ENCODE results near the gene KCNE3. TPM values are rescaled to one million over a fixed set of nuclear protein-coding genes. Genes with fewer than 3 reads are reported as not detected.

KCNE3 gene
- total and polyA plus RNA-seq, 2 experiments from 2014 or later, result 2.3 to 10.6 TPM

DNA sequence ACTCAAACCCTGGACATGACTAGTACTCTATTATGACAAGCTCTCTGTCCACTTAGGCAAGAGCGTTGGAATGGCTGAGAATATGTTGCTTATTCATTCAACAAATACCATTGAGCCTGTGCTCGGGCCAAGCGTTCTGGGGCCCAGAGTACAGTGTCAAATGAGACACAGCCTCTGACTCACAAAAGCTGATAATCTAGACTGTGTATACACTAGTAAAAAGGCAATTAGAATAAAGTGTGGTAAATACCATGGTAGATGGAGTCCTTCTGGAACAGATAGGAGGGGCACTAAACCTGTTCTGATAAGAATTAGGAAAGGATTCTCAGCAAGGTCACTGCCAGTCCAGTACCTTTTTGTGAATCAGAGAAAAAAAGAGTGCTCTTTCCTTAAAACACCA lies 24.7 kb downstream of the KCNE3 start (continued):
- TF ChIP-seq, protein P1, sequence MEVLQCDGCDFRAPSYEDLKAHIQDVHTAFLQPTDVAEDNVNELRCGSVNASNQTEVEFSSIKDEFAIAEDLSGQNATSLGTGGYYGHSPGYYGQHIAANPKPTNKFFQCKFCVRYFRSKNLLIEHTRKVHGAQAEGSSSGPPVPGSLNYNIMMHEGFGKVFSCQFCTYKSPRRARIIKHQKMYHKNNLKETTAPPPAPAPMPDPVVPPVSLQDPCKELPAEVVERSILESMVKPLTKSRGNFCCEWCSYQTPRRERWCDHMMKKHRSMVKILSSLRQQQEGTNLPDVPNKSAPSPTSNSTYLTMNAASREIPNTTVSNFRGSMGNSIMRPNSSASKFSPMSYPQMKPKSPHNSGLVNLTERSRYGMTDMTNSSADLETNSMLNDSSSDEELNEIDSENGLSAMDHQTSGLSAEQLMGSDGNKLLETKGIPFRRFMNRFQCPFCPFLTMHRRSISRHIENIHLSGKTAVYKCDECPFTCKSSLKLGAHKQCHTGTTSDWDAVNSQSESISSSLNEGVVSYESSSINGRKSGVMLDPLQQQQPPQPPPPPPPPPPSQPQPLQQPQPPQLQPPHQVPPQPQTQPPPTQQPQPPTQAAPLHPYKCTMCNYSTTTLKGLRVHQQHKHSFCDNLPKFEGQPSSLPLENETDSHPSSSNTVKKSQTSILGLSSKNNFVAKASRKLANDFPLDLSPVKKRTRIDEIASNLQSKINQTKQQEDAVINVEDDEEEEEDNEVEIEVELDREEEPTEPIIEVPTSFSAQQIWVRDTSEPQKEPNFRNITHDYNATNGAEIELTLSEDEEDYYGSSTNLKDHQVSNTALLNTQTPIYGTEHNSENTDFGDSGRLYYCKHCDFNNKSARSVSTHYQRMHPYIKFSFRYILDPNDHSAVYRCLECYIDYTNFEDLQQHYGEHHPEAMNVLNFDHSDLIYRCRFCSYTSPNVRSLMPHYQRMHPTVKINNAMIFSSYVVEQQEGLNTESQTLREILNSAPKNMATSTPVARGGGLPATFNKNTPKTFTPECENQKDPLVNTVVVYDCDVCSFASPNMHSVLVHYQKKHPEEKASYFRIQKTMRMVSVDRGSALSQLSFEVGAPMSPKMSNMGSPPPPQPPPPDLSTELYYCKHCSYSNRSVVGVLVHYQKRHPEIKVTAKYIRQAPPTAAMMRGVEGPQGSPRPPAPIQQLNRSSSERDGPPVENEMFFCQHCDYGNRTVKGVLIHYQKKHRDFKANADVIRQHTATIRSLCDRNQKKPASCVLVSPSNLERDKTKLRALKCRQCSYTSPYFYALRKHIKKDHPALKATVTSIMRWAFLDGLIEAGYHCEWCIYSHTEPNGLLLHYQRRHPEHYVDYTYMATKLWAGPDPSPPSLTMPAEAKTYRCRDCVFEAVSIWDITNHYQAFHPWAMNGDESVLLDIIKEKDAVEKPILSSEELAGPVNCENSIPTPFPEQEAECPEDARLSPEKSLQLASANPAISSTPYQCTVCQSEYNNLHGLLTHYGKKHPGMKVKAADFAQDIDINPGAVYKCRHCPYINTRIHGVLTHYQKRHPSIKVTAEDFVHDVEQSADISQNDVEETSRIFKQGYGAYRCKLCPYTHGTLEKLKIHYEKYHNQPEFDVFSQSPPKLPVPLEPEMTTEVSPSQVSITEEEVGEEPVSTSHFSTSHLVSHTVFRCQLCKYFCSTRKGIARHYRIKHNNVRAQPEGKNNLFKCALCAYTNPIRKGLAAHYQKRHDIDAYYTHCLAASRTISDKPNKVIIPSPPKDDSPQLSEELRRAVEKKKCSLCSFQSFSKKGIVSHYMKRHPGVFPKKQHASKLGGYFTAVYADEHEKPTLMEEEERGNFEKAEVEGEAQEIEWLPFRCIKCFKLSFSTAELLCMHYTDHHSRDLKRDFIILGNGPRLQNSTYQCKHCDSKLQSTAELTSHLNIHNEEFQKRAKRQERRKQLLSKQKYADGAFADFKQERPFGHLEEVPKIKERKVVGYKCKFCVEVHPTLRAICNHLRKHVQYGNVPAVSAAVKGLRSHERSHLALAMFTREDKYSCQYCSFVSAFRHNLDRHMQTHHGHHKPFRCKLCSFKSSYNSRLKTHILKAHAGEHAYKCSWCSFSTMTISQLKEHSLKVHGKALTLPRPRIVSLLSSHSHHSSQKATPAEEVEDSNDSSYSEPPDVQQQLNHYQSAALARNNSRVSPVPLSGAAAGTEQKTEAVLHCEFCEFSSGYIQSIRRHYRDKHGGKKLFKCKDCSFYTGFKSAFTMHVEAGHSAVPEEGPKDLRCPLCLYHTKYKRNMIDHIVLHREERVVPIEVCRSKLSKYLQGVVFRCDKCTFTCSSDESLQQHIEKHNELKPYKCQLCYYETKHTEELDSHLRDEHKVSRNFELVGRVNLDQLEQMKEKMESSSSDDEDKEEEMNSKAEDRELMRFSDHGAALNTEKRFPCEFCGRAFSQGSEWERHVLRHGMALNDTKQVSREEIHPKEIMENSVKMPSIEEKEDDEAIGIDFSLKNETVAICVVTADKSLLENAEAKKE (CRISPR knock-in tag; IDR thresholded peaks at IDR 0.05), result no peak
- TF ChIP-seq EZH2phosphoT487 (IDR thresholded peaks at IDR 0.05; ENCODE audit: unreplicated experiment) (no peak), EZH2 (IDR thresholded peaks at IDR 0.05; ENCODE audit: low read depth, unreplicated experiment) (no peak), ZNF114 (CRISPR knock-in tag; IDR thresholded peaks at IDR 0.05) (no peak), CREB1 (CRISPR knock-in tag; IDR thresholded peaks at IDR 0.05; ENCODE audit: low read depth) (no peak), ZNF331 (CRISPR knock-in tag; IDR thresholded peaks at IDR 0.05; ENCODE audit: low read depth) (no peak), STAT1 (IDR thresholded peaks at IDR 0.05; ENCODE audit: unreplicated experiment) (no peak), NANOG (IDR thresholded peaks at IDR 0.05; ENCODE audit: borderline replicate concordance) (no peak)
- TF ChIP-seq, protein P2, sequence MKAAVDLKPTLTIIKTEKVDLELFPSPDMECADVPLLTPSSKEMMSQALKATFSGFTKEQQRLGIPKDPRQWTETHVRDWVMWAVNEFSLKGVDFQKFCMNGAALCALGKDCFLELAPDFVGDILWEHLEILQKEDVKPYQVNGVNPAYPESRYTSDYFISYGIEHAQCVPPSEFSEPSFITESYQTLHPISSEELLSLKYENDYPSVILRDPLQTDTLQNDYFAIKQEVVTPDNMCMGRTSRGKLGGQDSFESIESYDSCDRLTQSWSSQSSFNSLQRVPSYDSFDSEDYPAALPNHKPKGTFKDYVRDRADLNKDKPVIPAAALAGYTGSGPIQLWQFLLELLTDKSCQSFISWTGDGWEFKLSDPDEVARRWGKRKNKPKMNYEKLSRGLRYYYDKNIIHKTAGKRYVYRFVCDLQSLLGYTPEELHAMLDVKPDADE (IDR thresholded peaks at IDR 0.05), result no peak

GRCh38 chr11:74438681-74439080 lies 28.7 kb downstream of the KCNE3 start:
- no peaks in the 10 kb centered on the region; the same call in 2 of the 3 replicates for H3K9me3 Mint-ChIP-seq
- H3F3A ChIP-seq (replicated peaks; ENCODE audit: low read depth), result no peaks in the 10 kb centered on the region
- no peaks in the 10 kb centered on the region for H3K79me2 ChIP-seq (replicated peaks; ENCODE audit: insufficient read depth)
- H3K4me3 ChIP-seq, result no peak overlapping the region
- DNase-seq (ENCODE audit: low spot score), result no peak
- 0 out of 2 replicates have a peak, but pooled peaks cover 3% of the 10 kb centered on the region for H3K9me2 ChIP-seq (ENCODE audit: insufficient read depth)
- H3K27ac ChIP-seq (ENCODE audit: low read depth), result no peak overlapping the region
- no peaks in the 10 kb centered on the region for H3K36me3 ChIP-seq (ENCODE audit: insufficient read depth)
- H3K4me1 ChIP-seq (ENCODE audit: insufficient read depth), result peaks cover 4% of the 10 kb centered on the region; the same call in 1 of the 2 replicates
- ATAC-seq, result no peak
- H4K20me1 ChIP-seq (replicated peaks; ENCODE audit: insufficient read depth), result no peaks in the 10 kb centered on the region
- H3K4me1 Mint-ChIP-seq, result peaks cover 10% of the 10 kb centered on the region; the same call in 2 of the 3 replicates
- H3K36me3 Mint-ChIP-seq (ENCODE audit: low read depth), result no peaks in the 10 kb centered on the region
- H3K27me3 ChIP-seq (ENCODE audit: insufficient read depth), result no peaks in the 10 kb centered on the region
- no peak overlapping the region for H3K27ac Mint-ChIP-seq
- H3K27me3 Mint-ChIP-seq (ENCODE audit: insufficient read depth, low read depth, poor library complexity), result no peaks in the 10 kb centered on the region
- H2AFZ ChIP-seq, result no peak overlapping the region
- no peak overlapping the region for H3K4me3 Mint-ChIP-seq
- no peak overlapping the region for H3K4me2 ChIP-seq
- no peak for TF ChIP-seq ZNF331 (CRISPR knock-in tag; IDR thresholded peaks at IDR 0.05; ENCODE audit: low read depth)
- TF ChIP-seq, protein P2 (IDR thresholded peaks at IDR 0.05), result no peak
- TF ChIP-seq STAT1 (IDR thresholded peaks at IDR 0.05; ENCODE audit: unreplicated experiment), result no peak
- TF ChIP-seq, protein P3, sequence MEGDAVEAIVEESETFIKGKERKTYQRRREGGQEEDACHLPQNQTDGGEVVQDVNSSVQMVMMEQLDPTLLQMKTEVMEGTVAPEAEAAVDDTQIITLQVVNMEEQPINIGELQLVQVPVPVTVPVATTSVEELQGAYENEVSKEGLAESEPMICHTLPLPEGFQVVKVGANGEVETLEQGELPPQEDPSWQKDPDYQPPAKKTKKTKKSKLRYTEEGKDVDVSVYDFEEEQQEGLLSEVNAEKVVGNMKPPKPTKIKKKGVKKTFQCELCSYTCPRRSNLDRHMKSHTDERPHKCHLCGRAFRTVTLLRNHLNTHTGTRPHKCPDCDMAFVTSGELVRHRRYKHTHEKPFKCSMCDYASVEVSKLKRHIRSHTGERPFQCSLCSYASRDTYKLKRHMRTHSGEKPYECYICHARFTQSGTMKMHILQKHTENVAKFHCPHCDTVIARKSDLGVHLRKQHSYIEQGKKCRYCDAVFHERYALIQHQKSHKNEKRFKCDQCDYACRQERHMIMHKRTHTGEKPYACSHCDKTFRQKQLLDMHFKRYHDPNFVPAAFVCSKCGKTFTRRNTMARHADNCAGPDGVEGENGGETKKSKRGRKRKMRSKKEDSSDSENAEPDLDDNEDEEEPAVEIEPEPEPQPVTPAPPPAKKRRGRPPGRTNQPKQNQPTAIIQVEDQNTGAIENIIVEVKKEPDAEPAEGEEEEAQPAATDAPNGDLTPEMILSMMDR (conservative IDR thresholded peaks at IDR 0.05; ENCODE audit: low read depth in 2 of 2), result no peak
